ENCODE data around the gene MAD1L1.
"Not testable (repeated sequence)": the region's sequence is repeated elsewhere in the genome, so short reads cannot be mapped to it uniquely, and the experiment has no call there.

MAD1L1 gene

GRCh38 chr7:1840744-1841143 lies 392.0 kb downstream of the MAD1L1 start:
- DNase-seq (ENCODE audit: low spot score): not testable (repeated sequence)

GRCh38 chr7:1839701-1840100 lies 393.0 kb downstream of the MAD1L1 start:
- no peak for DNase-seq (ENCODE audit: low spot score)

GRCh38 chr7:1838911-1839531 lies 393.7 kb downstream of the MAD1L1 start:
- not testable (repeated sequence) for DNase-seq (ENCODE audit: low spot score)

GRCh38 chr7:1838544-1838872 lies 394.2 kb downstream of the MAD1L1 start:
- not testable (repeated sequence) for DNase-seq (ENCODE audit: low spot score)

- DNase-seq (ENCODE audit: low spot score): not testable (repeated sequence)
Measured at GRCh38 chr7:1837696-1838543, 394.8 kb downstream of the MAD1L1 start.

GRCh38 chr7:1831933-1832535 lies 400.7 kb downstream of the MAD1L1 start:
- not testable (repeated sequence) for DNase-seq (ENCODE audit: low spot score)

GRCh38 chr7:1831471-1831870 lies 401.3 kb downstream of the MAD1L1 start:
- not testable (repeated sequence) for DNase-seq (ENCODE audit: low spot score)

- not testable (repeated sequence) for DNase-seq (ENCODE audit: low spot score)
Measured at GRCh38 chr7:1829668-1830067, 403.1 kb downstream of the MAD1L1 start.

- no peak for DNase-seq (ENCODE audit: low spot score)
Measured at GRCh38 chr7:1829111-1829510, 403.6 kb downstream of the MAD1L1 start.

GRCh38 chr7:1828170-1828569 lies 404.6 kb downstream of the MAD1L1 start:
- not testable (repeated sequence) for DNase-seq (ENCODE audit: low spot score)

- DNase-seq (ENCODE audit: low spot score): not testable (repeated sequence)
Measured at GRCh38 chr7:1827521-1827981, 405.2 kb downstream of the MAD1L1 start.

GRCh38 chr7:1826931-1827330 lies 405.8 kb downstream of the MAD1L1 start:
- not testable (repeated sequence) for DNase-seq (ENCODE audit: low spot score)

- DNase-seq (ENCODE audit: low spot score): no peak
Measured at GRCh38 chr7:1825897-1826741, 406.6 kb downstream of the MAD1L1 start.

- DNase-seq (ENCODE audit: low spot score): not testable (repeated sequence)
Measured at GRCh38 chr7:1825647-1825896, 407.2 kb downstream of the MAD1L1 start.

GRCh38 chr7:1824882-1825646 lies 407.7 kb downstream of the MAD1L1 start:
- not testable (repeated sequence) for DNase-seq (ENCODE audit: low spot score)

GRCh38 chr7:1824151-1824881 lies 408.4 kb downstream of the MAD1L1 start:
- DNase-seq (ENCODE audit: low spot score): not testable (repeated sequence)

GRCh38 chr7:1823376-1824150 lies 409.2 kb downstream of the MAD1L1 start:
- no peak for DNase-seq (ENCODE audit: low spot score)

- no peak for DNase-seq (ENCODE audit: low spot score)
Measured at GRCh38 chr7:1819259-1819841, 413.4 kb downstream of the MAD1L1 start.

- no peak for DNase-seq (ENCODE audit: low spot score)
Measured at GRCh38 chr7:1818575-1819258, 414.0 kb downstream of the MAD1L1 start.

All from AG08395 (cell line).